Stimulated activated CD4-positive, alpha-beta T cell treated with anti-CD3 and anti-CD28 coated beads, Interleukin-15, amount 100 ng/mL, for 1 hour (primary cell): ENCODE data around the gene SAMD1.

ENCODE experiments used
- DNase-seq, 2 donors: peaks; one replicate each; pipeline ENCODE4 v3.0.0-alpha.2; 2020; ENCODE audit warnings: low read depth in 1 of 2, low spot score in 1 of 2

The SAMD1 gene

GRCh38 chr19:14113762-14114414, 23.3 kb upstream of the SAMD1 start:
- peak in 1 of 2 donors; percentile 31 for DNase-seq

- no peak for DNase-seq
Observed at GRCh38 chr19:14112809-14113385, 22.3 kb upstream of the SAMD1 start.

GRCh38 chr19:14112051-14112808, 21.7 kb upstream of the SAMD1 start:
- DNase-seq: no peak

- DNase-seq: no peak
Observed at GRCh38 chr19:14111486-14111885, 20.9 kb upstream of the SAMD1 start.

- no peak for DNase-seq
Observed at GRCh38 chr19:14110650-14111049, 20.1 kb upstream of the SAMD1 start.

GRCh38 chr19:14107581-14108461, 17.3 kb upstream of the SAMD1 start:
- no peak for DNase-seq

- DNase-seq: no peak
Observed at GRCh38 chr19:14106840-14107239, 16.3 kb upstream of the SAMD1 start.

GRCh38 chr19:14105680-14106079, 15.1 kb upstream of the SAMD1 start:
- no peak for DNase-seq

GRCh38 chr19:14103310-14103709, 12.8 kb upstream of the SAMD1 start:
- no peak for DNase-seq

GRCh38 chr19:14102756-14103155, 12.2 kb upstream of the SAMD1 start:
- DNase-seq: no peak

GRCh38 chr19:14102102-14102696, 11.6 kb upstream of the SAMD1 start:
- DNase-seq: no peak

- DNase-seq: no peak
Observed at GRCh38 chr19:14101003-14101545, 10.5 kb upstream of the SAMD1 start.

- no peak for DNase-seq
Observed at GRCh38 chr19:14097532-14098151, 7.1 kb upstream of the SAMD1 start.

GRCh38 chr19:14096272-14096992, 5.9 kb upstream of the SAMD1 start:
- DNase-seq: no peak

- DNase-seq: no peak
Observed at GRCh38 chr19:14094854-14095253, 4.3 kb upstream of the SAMD1 start.

- DNase-seq: no peak
Observed at GRCh38 chr19:14093117-14093823, 2.7 kb upstream of the SAMD1 start.

GRCh38 chr19:14091813-14092462, 1.4 kb upstream of the SAMD1 start:
- no peak for DNase-seq

GRCh38 chr19:14091081-14091812, 696 bp upstream of the SAMD1 start:
- peak in 1 of 2 donors; percentile 43 for DNase-seq
